WTC11 (cell line): ENCODE measurements around the gene TOX4. TPM values are rescaled to one million over a fixed set of nuclear protein-coding genes. Genes with fewer than 3 reads are reported as not detected.

Source experiments
- ATAC-seq: fragments of 200-7000 bp; cut with Tn5 transposase; 2 replicates; pipeline ENCODE4 v1.10.0; 2021; ENCODE audit warnings: mild to moderate bottlenecking, moderate library complexity
- CTCF ChIA-PET: fragments of 300-600 bp; sonication (Branson Sonifier 250); formaldehyde crosslinking; loops from one replicate; lab custom pipeline; 2021; ENCODE audit warnings: antibody characterized with exemption; lab: Charles Lee
- POLR2A ChIA-PET: fragments of 350-600 bp; sonication (Branson Sonifier 250); formaldehyde crosslinking; loops from one replicate; lab custom pipeline; 2021; ENCODE audit warnings: antibody characterized with exemption; lab: Charles Lee
- DNase-seq: peaks from one replicate; pipeline ENCODE4 v3.0.0; 2021; ENCODE audit warnings: low spot score
- H3K27ac Mint-ChIP-seq: 2 replicates; pipeline ENCODE4 v1.8.0; 2021; ENCODE audit warnings: mixed read lengths
- H3K27me3 Mint-ChIP-seq: 2 replicates; pipeline ENCODE4 v1.8.0; 2021; ENCODE audit warnings: low read depth, mild to moderate bottlenecking, moderate library complexity, mixed read lengths
- H3K36me3 Mint-ChIP-seq: 2 replicates; pipeline ENCODE4 v1.8.0; 2021; ENCODE audit warnings: mixed read lengths
- H3K4me1 Mint-ChIP-seq: 2 replicates; pipeline ENCODE4 v1.8.0; 2022; ENCODE audit warnings: mixed read lengths
- H3K4me3 Mint-ChIP-seq: 2 replicates; pipeline ENCODE4 v1.8.0; 2021; ENCODE audit warnings: mild to moderate bottlenecking, moderate library complexity, mixed read lengths
- H3K9me3 Mint-ChIP-seq: 2 replicates; pipeline ENCODE4 v1.8.0; 2021; ENCODE audit warnings: mixed read lengths
- AFF4 ChIP-seq: sonication (generic); formaldehyde crosslinking; IDR thresholded peaks from 2 replicates; pipeline ENCODE4 v1.8.1; 2023; ENCODE audit warnings: mild to moderate bottlenecking, missing genetic modification reagents, borderline replicate concordance
- FOXP4 ChIP-seq: sonication (generic); formaldehyde crosslinking; IDR thresholded peaks from 2 replicates; pipeline ENCODE4 v1.8.0; 2022; ENCODE audit warnings: mild to moderate bottlenecking, missing genetic modification reagents
- NR2C2 ChIP-seq: sonication (generic); formaldehyde crosslinking; IDR thresholded peaks from 2 replicates; pipeline ENCODE4 v1.8.0; 2022; ENCODE audit warnings: mild to moderate bottlenecking, missing genetic modification reagents
- STAT6 ChIP-seq: sonication (generic); formaldehyde crosslinking; conservative IDR thresholded peaks from 2 replicates; pipeline ENCODE4 v1.8.1; 2023; ENCODE audit warnings: mild to moderate bottlenecking, low read depth, missing genetic modification reagents, moderate library complexity
- ZBTB43 ChIP-seq: sonication (generic); formaldehyde crosslinking; IDR thresholded peaks from 2 replicates; pipeline ENCODE4 v1.8.1; 2023; ENCODE audit warnings: mild to moderate bottlenecking, missing genetic modification reagents
- total RNA-seq: library from RNA; stranded (reverse); gene quantifications from 3 replicates; pipeline ENCODE4 v1.2.3, GENCODE V29; 2021

TOX4 gene
- total RNA-seq, 1 experiment from 2014 or later: 49.1 TPM

- no peak for TF ChIP-seq AFF4 (CRISPR knock-in tag)
Measured at GRCh38 chr14:21518725-21519124, 41.7 kb downstream of the TOX4 start (continued).

GRCh38 chr14:21520767-21521166, 43.8 kb downstream of the TOX4 start:
- DNase-seq: no peak
- Mint-ChIP-seq H3K27me3 (no peaks in the 10 kb centered on the region), H3K4me1 (peaks cover 60% of the 10 kb centered on the region), H3K36me3 (peaks cover 51% of the 10 kb centered on the region), H3K4me3 (peak overlapping the region; percentile 97), H3K9me3 (no peaks in the 10 kb centered on the region), H3K27ac (peak overlapping the region; percentile 91)
- TF ChIP-seq STAT6 (CRISPR knock-in tag): no peak
- TF ChIP-seq NR2C2: no peak
- TF ChIP-seq ZBTB43: no peak
- CTCF ChIA-PET: interaction anchor here (1.6 kb wide), 1 partner anchor 36 kb away, joined by 4 read pairs; no protein-coding TSS in a partner anchor
- ATAC-seq: no peak
- POLR2A ChIA-PET: no interaction called here

- peaks cover 51% of the 10 kb centered on the region for H3K36me3 Mint-ChIP-seq
- ChIA-PET POLR2A (no interaction called here), CTCF (interaction anchor here (1.6 to 1.8 kb wide), 2 partner anchors 36 to 66 kb away, joined by 4 read pairs; partner anchors contain the start of gene CHD8)
- H3K27me3 Mint-ChIP-seq: no peaks in the 10 kb centered on the region
- peaks cover 60% of the 10 kb centered on the region for H3K4me1 Mint-ChIP-seq
- TF ChIP-seq FOXP4: no peak
- no peak for TF ChIP-seq AFF4 (CRISPR knock-in tag)
- peak overlapping the region; percentile 97; the same call in 1 of the 2 replicates for H3K4me3 Mint-ChIP-seq
- no peaks in the 10 kb centered on the region for H3K9me3 Mint-ChIP-seq
- DNase-seq (no peak), ATAC-seq (no peak)
- peak overlapping the region; percentile 91 for H3K27ac Mint-ChIP-seq
Measured at GRCh38 chr14:21521501-21521900, 44.5 kb downstream of the TOX4 start.
